ENCODE data around the gene PHAF1. TPM values are rescaled to one million over a fixed set of nuclear protein-coding genes. Genes with fewer than 3 reads are reported as not detected.

Gene PHAF1
- total and polyA plus RNA-seq, 2 of the 13 experiments (the other 11 are each of a cell fraction or from before 2014, with no cell fraction given) = 48.3 to 174 TPM

GRCh38 chr16:67173808-67174705 lies 64.3 kb downstream of the PHAF1 start (continued):
- TF ChIP-seq REST (IDR thresholded peaks at IDR 0.05; ENCODE audit: borderline replicate concordance in 1 of 2, low read depth in 1 of 2, low read length in 2 of 2) (peak in 1 of 2 experiments; percentile 32; a peak in 1 of 4 replicates), FUBP1 (CRISPR knock-in tag; IDR thresholded peaks at IDR 0.05; ENCODE audit: borderline replicate concordance) (peak; percentile 92; the same call in 1 of the 2 replicates), PHF8 (CRISPR knock-in tag; IDR thresholded peaks at IDR 0.05) (peak; percentile 70), GTF3A (CRISPR knock-in tag; conservative IDR thresholded peaks at IDR 0.05) (no peak; the same call in 1 of the 2 replicates), TOPORS (CRISPR knock-in tag; IDR thresholded peaks at IDR 0.05) (peak; percentile 98), ETV5 (CRISPR knock-in tag; IDR thresholded peaks at IDR 0.05; ENCODE audit: borderline replicate concordance) (peak; percentile 96), ZKSCAN1 (IDR thresholded peaks at IDR 0.05; ENCODE audit: low read length) (no peak; the same call in 1 of the 2 replicates), ZMYM3 (CRISPR knock-in tag; IDR thresholded peaks at IDR 0.05) (peak; percentile 79), TGIF2 (CRISPR knock-in tag; IDR thresholded peaks at IDR 0.05) (peak; percentile 90), GZF1 (CRISPR knock-in tag; IDR thresholded peaks at IDR 0.05) (peak; percentile 84; the same call in 1 of the 2 replicates), ATF1 (CRISPR knock-in tag; IDR thresholded peaks at IDR 0.05) (no peak), ZNF414 (CRISPR knock-in tag; IDR thresholded peaks at IDR 0.05) (peak; percentile 88), ZNF337 (CRISPR knock-in tag; IDR thresholded peaks at IDR 0.05; ENCODE audit: borderline replicate concordance, low read depth) (peak; percentile 84; the same call in 1 of the 2 replicates), BHLHE40 (IDR thresholded peaks at IDR 0.05; ENCODE audit: low read length) (no peak), ZNF350 (CRISPR knock-in tag; IDR thresholded peaks at IDR 0.05; ENCODE audit: borderline replicate concordance, low read depth) (peak; percentile 96), SSRP1 (CRISPR knock-in tag; IDR thresholded peaks at IDR 0.05) (no peak), SAP130 (CRISPR knock-in tag; IDR thresholded peaks at IDR 0.05; ENCODE audit: low read depth) (peak; percentile 91), ZFP90 (CRISPR knock-in tag; IDR thresholded peaks at IDR 0.05; ENCODE audit: borderline replicate concordance) (peak; percentile 96; the same call in 1 of the 2 replicates), KLF12 (CRISPR knock-in tag; IDR thresholded peaks at IDR 0.05; ENCODE audit: borderline replicate concordance) (peak; percentile 83; the same call in 1 of the 2 replicates), NR2F6 (IDR thresholded peaks at IDR 0.05) (no peak), NR2F6 (CRISPR knock-in tag; IDR thresholded peaks at IDR 0.05) (peak; percentile 75; the same call in 1 of the 2 replicates), GABPB1 (CRISPR knock-in tag; IDR thresholded peaks at IDR 0.05) (peak; percentile 91), ZNF83 (CRISPR knock-in tag; IDR thresholded peaks at IDR 0.05; ENCODE audit: borderline replicate concordance) (peak; percentile 90; the same call in 1 of the 2 replicates)

All from HepG2 (cell line).